Large intestine (tissue), 3 donors: Measurements from ENCODE around the gene MYO19. TPM values are rescaled to one million over a fixed set of nuclear protein-coding genes. Genes with fewer than 3 reads are reported as not detected.
A peak's percentile ranks its signal among the peaks of the same experiment; 100 is the strongest.

Experiments
- DNase-seq, 2 donors: peaks; one replicate each; pipeline versions ENCODE4 v3.0.0 to v3.0.0-alpha.2; 2013
- H3K27ac ChIP-seq: one replicate; pipeline ENCODE4 v1.5.1; 2013; ENCODE audit warnings: low read length
- H3K27me3 ChIP-seq: 2 replicates; pipeline ENCODE4 v1.6.1; 2013; ENCODE audit warnings: low read length; ENCODE audit not compliant: control insufficient read depth, insufficient read depth
- H3K36me3 ChIP-seq: 2 replicates; pipeline ENCODE4 v1.6.1; 2013; ENCODE audit warnings: low read length; ENCODE audit not compliant: control insufficient read depth, insufficient read depth
- H3K4me1 ChIP-seq: one replicate; pipeline ENCODE4 v1.6.1; 2013; ENCODE audit warnings: low read length; ENCODE audit not compliant: control insufficient read depth, insufficient read depth
- H3K4me3 ChIP-seq: one replicate; pipeline ENCODE4 v1.5.1; 2013; ENCODE audit warnings: low read length
- H3K9me3 ChIP-seq: one replicate; pipeline ENCODE4 v1.6.1; 2013; ENCODE audit warnings: mild to moderate bottlenecking, low read depth, low read length, moderate library complexity; ENCODE audit not compliant: control insufficient read depth
- WGBS: methylation state at CpG from one replicate; pipeline ENCODE4 v1.1.5; 2013; ENCODE audit warnings: low lambda C conversion rate; ENCODE audit not compliant: insufficient coverage; 5-methylcytosine and 5-hydroxymethylcytosine counted together
- polyA plus RNA-seq: library from polyadenylated mRNA; unstranded; fragments of 120-200 nt; gene quantifications from one replicate; pipeline ENCODE4 v1.2.1, GENCODE V29; 2013

MYO19 gene
- polyA plus RNA-seq, 1 donor: 60.0 TPM

DNA sequence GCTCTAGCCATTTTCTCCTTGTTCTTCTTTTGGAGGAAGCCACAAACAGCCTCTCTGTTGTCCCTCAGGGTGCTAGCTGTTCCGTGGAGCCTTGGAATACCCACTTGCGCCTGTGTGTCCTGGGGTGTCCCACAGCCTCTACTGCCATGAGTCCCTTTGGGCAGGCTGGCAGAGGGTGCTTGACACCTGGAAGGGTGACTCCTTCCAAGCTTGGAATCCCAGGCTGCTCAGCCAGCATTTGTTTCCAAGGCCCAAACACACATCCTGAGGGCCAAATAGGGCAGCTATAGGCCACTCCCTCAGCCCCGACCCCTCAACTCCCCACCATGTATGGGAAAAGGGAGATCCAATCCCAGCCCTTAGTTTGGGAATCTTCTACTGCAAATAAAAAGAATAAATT, 33.3 kb downstream of the MYO19 start:
- no peaks in the 10 kb centered on the region for H3K4me1 ChIP-seq
- no peaks in the 10 kb centered on the region for H3K27me3 ChIP-seq
- H3K27ac ChIP-seq: no peak overlapping the region
- no peak overlapping the region for H3K4me3 ChIP-seq
- H3K36me3 ChIP-seq: peaks cover 74% of the 10 kb centered on the region
- no CpG with 5 or more reads among the region's 3 CpGs for WGBS
- no peaks in the 10 kb centered on the region for H3K9me3 ChIP-seq
- DNase-seq: no peak

GRCh38 chr17:36500745-36501225, 33.9 kb downstream of the MYO19 start:
- no peaks in the 10 kb centered on the region for H3K27me3 ChIP-seq
- H3K4me1 ChIP-seq: no peaks in the 10 kb centered on the region
- H3K4me3 ChIP-seq: no peak overlapping the region
- H3K27ac ChIP-seq: no peak overlapping the region
- DNase-seq: no peak
- H3K9me3 ChIP-seq: no peaks in the 10 kb centered on the region
- WGBS: no CpG with 5 or more reads among the region's 15 CpGs
- H3K36me3 ChIP-seq: peaks cover 74% of the 10 kb centered on the region

GRCh38 chr17:36498560-36499300, 35.9 kb downstream of the MYO19 start:
- 83% methylated on average over 2 of the region's 7 CpGs for WGBS
- Histone ChIP-seq H3K4me1 (no peaks in the 10 kb centered on the region), H3K9me3 (no peaks in the 10 kb centered on the region), H3K27me3 (no peaks in the 10 kb centered on the region), H3K4me3 (no peak overlapping the region), H3K27ac (no peak overlapping the region), H3K36me3 (peaks cover 74% of the 10 kb centered on the region)
- DNase-seq: no peak

DNA sequence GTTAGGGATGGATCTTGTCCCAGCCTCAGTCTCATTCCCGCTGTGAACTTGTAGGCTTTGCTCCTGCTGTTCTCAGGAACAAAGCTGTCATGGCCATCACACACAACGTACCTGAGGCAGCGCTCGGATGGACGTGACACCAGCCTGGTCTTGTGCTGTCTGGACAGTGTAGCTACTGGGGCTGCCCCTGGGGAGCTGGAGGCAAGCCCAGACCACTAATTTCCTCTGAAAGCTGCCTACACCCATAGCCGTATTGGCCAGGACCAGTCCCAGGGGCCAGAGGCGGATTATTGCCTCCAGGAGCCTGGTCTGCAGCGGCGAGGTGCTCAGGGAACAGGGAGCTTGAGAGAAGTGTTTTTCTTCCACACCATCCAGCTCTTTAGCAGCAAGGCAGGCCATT, 36.5 kb downstream of the MYO19 start:
- Histone ChIP-seq H3K4me3 (no peak overlapping the region), H3K9me3 (no peaks in the 10 kb centered on the region), H3K27me3 (no peaks in the 10 kb centered on the region), H3K36me3 (peaks cover 74% of the 10 kb centered on the region), H3K4me1 (no peaks in the 10 kb centered on the region), H3K27ac (no peak overlapping the region)
- no CpG with 5 or more reads among the region's 9 CpGs for WGBS
- DNase-seq: no peak

- WGBS: no CpG with 5 or more reads among the region's 9 CpGs
- H3K9me3 ChIP-seq: no peaks in the 10 kb centered on the region
- no peak overlapping the region for H3K27ac ChIP-seq
- no peak overlapping the region for H3K4me3 ChIP-seq
- no peaks in the 10 kb centered on the region for H3K27me3 ChIP-seq
- no peaks in the 10 kb centered on the region for H3K4me1 ChIP-seq
- no peak for DNase-seq
- H3K36me3 ChIP-seq: peaks cover 77% of the 10 kb centered on the region
Measured at GRCh38 chr17:36496018-36496789, 38.5 kb downstream of the MYO19 start.

- H3K4me1 ChIP-seq: no peaks in the 10 kb centered on the region
- H3K36me3 ChIP-seq: peaks cover 69% of the 10 kb centered on the region
- H3K9me3 ChIP-seq: no peaks in the 10 kb centered on the region
- DNase-seq: no peak
- WGBS: no CpG with 5 or more reads among the region's 3 CpGs
- H3K27ac ChIP-seq: no peak overlapping the region
- no peaks in the 10 kb centered on the region for H3K27me3 ChIP-seq
- no peak overlapping the region for H3K4me3 ChIP-seq
Measured at GRCh38 chr17:36495076-36495578, 39.5 kb downstream of the MYO19 start.

DNA sequence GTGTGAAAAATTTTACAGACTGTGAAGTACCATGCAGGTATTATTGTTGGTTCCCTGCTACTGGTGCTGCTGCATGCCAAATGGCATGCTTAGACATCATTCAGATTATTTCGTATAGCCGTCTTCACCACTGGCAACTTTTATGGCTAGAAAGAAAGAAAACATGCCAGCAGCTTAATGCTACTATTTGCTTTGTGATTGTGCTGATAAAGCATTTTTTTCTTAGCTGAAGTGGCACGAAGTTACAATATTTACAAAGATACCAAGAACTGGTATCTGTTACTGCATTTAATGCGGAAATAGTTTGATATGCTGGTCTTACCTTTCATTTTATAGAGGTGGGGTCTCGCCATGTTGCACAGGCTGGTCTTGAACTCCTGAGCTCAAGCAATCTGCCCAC, 40.0 kb downstream of the MYO19 start:
- no peak overlapping the region for H3K4me3 ChIP-seq
- peaks cover 69% of the 10 kb centered on the region for H3K36me3 ChIP-seq
- H3K27ac ChIP-seq: no peak overlapping the region
- no CpG with 5 or more reads among the region's 5 CpGs for WGBS
- no peaks in the 10 kb centered on the region for H3K27me3 ChIP-seq
- H3K9me3 ChIP-seq: no peaks in the 10 kb centered on the region
- H3K4me1 ChIP-seq: no peaks in the 10 kb centered on the region
- no peak for DNase-seq

DNA sequence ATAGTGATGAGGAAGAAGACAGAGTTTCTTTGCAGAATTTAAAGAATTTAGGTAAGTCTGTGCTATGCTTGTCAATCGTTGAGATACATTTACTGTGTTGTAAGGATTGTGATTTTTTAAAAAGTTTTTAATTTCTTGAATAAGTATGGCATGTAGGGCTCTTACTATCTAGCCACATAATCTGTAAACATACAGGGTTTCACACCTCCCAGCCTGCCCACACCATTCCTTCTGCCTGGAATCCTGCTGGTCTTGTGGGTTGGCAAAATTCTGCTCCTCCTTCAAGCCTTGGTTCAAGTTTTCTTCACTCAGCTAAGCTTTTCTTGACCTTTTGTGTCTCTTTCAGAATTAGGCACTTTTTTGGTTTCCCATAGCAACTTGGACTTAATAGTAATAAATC, 40.7 kb downstream of the MYO19 start:
- Histone ChIP-seq H3K27ac (no peak overlapping the region), H3K27me3 (no peaks in the 10 kb centered on the region), H3K4me1 (no peaks in the 10 kb centered on the region), H3K9me3 (no peaks in the 10 kb centered on the region), H3K4me3 (no peak overlapping the region), H3K36me3 (peaks cover 67% of the 10 kb centered on the region)
- DNase-seq: no peak
- WGBS: no CpG with 5 or more reads among the region's 1 CpG

DNA sequence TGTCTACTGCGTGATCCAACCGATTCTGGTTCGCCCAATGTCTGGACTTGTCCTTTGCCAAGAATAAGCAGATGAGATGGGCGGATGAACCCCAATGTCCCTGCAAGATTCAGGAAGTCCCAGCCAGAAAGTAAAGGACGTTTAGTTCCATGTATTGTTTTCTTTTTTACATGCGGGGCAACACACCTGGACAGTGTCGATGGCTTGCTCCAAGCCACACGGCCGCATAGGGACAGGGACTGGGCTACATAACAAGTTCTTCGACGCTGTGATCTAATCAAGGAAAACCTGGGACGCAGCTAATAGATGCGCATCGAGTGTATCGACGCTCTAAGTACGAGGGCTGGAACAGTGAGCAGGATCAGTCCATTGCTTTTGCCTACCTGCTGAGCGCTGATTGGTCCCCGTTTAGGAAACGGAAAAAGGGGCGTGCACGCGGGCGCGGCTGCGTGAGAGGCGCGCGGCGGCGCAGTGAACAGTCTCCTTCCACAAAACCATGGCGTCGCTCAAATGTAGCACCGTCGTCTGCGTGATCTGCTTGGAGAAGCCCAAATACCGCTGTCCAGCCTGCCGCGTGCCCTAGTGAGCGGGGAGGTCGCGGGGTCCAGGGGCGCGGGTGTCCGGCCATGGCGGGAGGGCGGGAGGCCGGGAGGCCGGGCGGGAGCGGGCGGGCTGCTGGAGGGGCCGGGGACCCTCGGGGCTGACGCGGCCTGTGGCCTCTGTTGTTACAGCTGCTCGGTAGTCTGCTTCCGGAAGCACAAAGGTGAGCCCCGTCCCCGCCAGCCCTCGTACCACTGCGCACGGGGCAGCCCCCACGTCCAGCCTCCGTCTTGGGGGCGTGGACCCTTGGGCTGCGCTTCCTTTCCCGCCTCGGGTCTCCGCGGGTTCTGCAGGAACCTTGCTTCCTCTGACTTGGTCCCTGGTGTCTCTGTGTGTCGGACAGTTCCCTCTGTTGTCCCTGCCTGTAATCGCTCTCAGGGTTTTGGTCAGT, 48.2 kb downstream of the MYO19 start, which contains the start of gene ZNHIT3:
ZNHIT3 (plus strand) TSS at position 478 of the 991 bp plus-strand sequence; CDS start at position 497, 19 bp downstream.
- Histone ChIP-seq H3K36me3 (peaks cover 4% of the 10 kb centered on the region), H3K4me3 (peak within 1 kb of the TSS; percentile 88), H3K27me3 (peaks cover 15% of the 10 kb centered on the region), H3K27ac (peak within 1 kb of the TSS; percentile 37), H3K9me3 (peaks cover 4% of the 10 kb centered on the region), H3K4me1 (peaks cover 10% of the 10 kb centered on the region)
- peak; percentile 92 to 95 for DNase-seq
- WGBS: no CpG with 5 or more reads among the region's 73 CpGs
